Inferior parietal cortex (tissue), 1 donor: ENCODE data around the gene SESN1.

Experiments
- DNase-seq: peaks from one replicate; pipeline ENCODE4 v3.0.0-alpha.2; 2016; ENCODE audit errors: extremely low spot score

Gene SESN1

GRCh38 chr6:108937170-108937569 lies 157.5 kb downstream of the SESN1 start:
- no peak for DNase-seq
